Measurements from ENCODE around the gene MAP2K3. TPM values are rescaled to one million over a fixed set of nuclear protein-coding genes. Genes with fewer than 3 reads are reported as not detected.

Gene MAP2K3
- total and polyA plus RNA-seq, 10 of the 15 experiments (the other 5 are each of a cell fraction or from before 2014, with no cell fraction given), result 0.71 to 39.4 (median 18.6) TPM

DNA sequence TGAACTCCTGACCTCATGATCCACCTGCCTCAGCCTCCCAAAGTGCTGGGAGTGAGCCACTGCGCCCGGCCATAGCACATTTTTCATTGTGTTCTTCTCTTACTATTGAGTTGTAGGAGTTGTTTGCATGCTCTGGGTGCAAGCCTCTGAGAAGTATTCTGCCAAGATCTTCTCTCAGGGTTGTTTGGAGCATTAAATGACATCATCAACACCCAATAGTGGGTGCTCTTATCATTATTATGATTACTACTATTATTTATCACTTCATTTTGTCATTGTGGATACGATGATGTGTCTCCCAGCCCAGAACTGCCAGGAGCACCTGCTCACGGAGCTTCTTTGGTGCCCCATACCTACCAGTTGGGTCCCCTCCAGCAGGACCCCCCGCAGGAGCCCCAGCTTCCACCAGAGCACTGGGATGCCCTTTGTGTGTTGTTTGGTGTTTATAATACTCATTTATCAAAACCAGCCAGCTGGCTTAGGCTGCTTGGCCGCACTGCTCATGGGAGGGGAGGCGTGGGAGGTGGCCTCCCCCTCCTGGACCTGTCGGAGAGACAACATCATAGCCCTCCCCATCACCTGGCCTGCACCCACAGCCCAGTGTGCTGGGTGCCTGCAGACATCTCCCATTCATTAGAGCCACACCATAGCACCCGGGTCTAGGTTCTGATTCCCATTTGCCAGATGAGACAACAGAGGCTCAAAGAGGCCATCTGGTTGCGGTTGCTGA is 12.9 kb upstream of the MAP2K3 start:
- H3K9me3 ChIP-seq (replicated peaks; ENCODE audit: control insufficient read depth, insufficient read depth, low read length), result no peaks in the 10 kb centered on the region
- intact Hi-C loops (cut with micrococcal nuclease; ENCODE audit: unreplicated experiment), result no loop called here
- peaks cover 17% of the 10 kb centered on the region for H3K4me1 ChIP-seq (ENCODE audit: control insufficient read depth, insufficient read depth, low read length)
- H3K36me3 ChIP-seq (ENCODE audit: control insufficient read depth in 2 of 2, insufficient read depth in 2 of 2, low read length in 1 of 2), result no peaks in the 10 kb centered on the region
- WGBS (ENCODE audit: insufficient coverage, insufficient replicate concordance, low lambda C conversion rate, missing lambda C conversion rate), result 70% methylated on average over 10 of the region's 10 CpGs
- no peaks in the 10 kb centered on the region for H4K20me1 ChIP-seq (ENCODE audit: control insufficient read depth, insufficient read depth)
- FAIRE-seq, result no peak
- ChIA-PET POLR2A (no interaction called here), SMC1A (ENCODE audit: uncharacterized antibody, unreplicated experiment) (no interaction called here), CTCF (no interaction called here), RAD21 (ENCODE audit: unreplicated experiment) (no interaction called here)
- no peaks in the 10 kb centered on the region for H3K79me2 ChIP-seq (ENCODE audit: control insufficient read depth, insufficient read depth, low read length)
- no peak for ATAC-seq
- H2AFZ ChIP-seq (ENCODE audit: control insufficient read depth, low read depth, low read length), result no peak overlapping the region
- BruUV-seq (replicated peaks), result no TSS peak
- no peak overlapping the region for H3K27ac ChIP-seq (ENCODE audit: control insufficient read depth, insufficient read depth)
- TF ChIP-seq, protein P1, sequence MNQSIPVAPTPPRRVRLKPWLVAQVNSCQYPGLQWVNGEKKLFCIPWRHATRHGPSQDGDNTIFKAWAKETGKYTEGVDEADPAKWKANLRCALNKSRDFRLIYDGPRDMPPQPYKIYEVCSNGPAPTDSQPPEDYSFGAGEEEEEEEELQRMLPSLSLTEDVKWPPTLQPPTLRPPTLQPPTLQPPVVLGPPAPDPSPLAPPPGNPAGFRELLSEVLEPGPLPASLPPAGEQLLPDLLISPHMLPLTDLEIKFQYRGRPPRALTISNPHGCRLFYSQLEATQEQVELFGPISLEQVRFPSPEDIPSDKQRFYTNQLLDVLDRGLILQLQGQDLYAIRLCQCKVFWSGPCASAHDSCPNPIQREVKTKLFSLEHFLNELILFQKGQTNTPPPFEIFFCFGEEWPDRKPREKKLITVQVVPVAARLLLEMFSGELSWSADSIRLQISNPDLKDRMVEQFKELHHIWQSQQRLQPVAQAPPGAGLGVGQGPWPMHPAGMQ (IDR thresholded peaks at IDR 0.05; ENCODE audit: borderline replicate concordance), result no peak
- TF ChIP-seq EP300 (IDR thresholded peaks at IDR 0.05; ENCODE audit: borderline replicate concordance in 1 of 2, control insufficient read depth in 1 of 2, low read depth in 2 of 2, low read length in 2 of 2), result no peak
- no peak for TF ChIP-seq SUPT20H (IDR thresholded peaks at IDR 0.05; ENCODE audit: borderline replicate concordance, control insufficient read depth, low read depth, low read length)
- no peak for TF ChIP-seq KLF5 (IDR thresholded peaks at IDR 0.05; ENCODE audit: partially characterized antibody)
- no peak for TF ChIP-seq PAX5 (IDR thresholded peaks at IDR 0.05; ENCODE audit: borderline replicate concordance, low read depth, low read length)
- no peak for TF ChIP-seq ELK1 (IDR thresholded peaks at IDR 0.05; ENCODE audit: low read depth, low read length)
- no peak for TF ChIP-seq CBX5 (IDR thresholded peaks at IDR 0.05; ENCODE audit: low read depth)
- no peak for TF ChIP-seq TCF12 (IDR thresholded peaks at IDR 0.05; ENCODE audit: low read depth, low read length)
- TF ChIP-seq RFX5 (IDR thresholded peaks at IDR 0.05; ENCODE audit: low read depth, low read length), result no peak
- TF ChIP-seq, protein P2, sequence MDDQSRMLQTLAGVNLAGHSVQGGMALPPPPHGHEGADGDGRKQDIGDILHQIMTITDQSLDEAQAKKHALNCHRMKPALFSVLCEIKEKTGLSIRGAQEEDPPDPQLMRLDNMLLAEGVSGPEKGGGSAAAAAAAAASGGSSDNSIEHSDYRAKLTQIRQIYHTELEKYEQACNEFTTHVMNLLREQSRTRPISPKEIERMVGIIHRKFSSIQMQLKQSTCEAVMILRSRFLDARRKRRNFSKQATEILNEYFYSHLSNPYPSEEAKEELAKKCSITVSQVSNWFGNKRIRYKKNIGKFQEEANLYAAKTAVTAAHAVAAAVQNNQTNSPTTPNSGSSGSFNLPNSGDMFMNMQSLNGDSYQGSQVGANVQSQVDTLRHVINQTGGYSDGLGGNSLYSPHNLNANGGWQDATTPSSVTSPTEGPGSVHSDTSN (IDR thresholded peaks at IDR 0.05; ENCODE audit: insufficient replicate concordance, low read depth, low read length), result no peak
- no peak for TF ChIP-seq PML (IDR thresholded peaks at IDR 0.05; ENCODE audit: low read length)
- TF ChIP-seq GABPA (IDR thresholded peaks at IDR 0.05; ENCODE audit: low read depth), result no peak
- TF ChIP-seq SREBF2 (IDR thresholded peaks at IDR 0.05; ENCODE audit: low read length), result no peak
- TF ChIP-seq RCOR1 (conservative IDR thresholded peaks at IDR 0.05; ENCODE audit: low read depth, low read length), result no peak
- TF ChIP-seq SIX5 (IDR thresholded peaks at IDR 0.05; ENCODE audit: low read depth, low read length, severe bottlenecking), result no peak
- TF ChIP-seq BACH1 (IDR thresholded peaks at IDR 0.05; ENCODE audit: borderline replicate concordance), result no peak
- TF ChIP-seq, protein P3, sequence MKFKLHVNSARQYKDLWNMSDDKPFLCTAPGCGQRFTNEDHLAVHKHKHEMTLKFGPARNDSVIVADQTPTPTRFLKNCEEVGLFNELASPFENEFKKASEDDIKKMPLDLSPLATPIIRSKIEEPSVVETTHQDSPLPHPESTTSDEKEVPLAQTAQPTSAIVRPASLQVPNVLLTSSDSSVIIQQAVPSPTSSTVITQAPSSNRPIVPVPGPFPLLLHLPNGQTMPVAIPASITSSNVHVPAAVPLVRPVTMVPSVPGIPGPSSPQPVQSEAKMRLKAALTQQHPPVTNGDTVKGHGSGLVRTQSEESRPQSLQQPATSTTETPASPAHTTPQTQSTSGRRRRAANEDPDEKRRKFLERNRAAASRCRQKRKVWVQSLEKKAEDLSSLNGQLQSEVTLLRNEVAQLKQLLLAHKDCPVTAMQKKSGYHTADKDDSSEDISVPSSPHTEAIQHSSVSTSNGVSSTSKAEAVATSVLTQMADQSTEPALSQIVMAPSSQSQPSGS (IDR thresholded peaks at IDR 0.05; ENCODE audit: low read length), result no peak
- no peak overlapping the region for H3K4me3 ChIP-seq
- no peak overlapping the region for H3K9ac ChIP-seq (ENCODE audit: control insufficient read depth, insufficient read depth, low read length)
- no peak overlapping the region for H3K4me2 ChIP-seq (ENCODE audit: control insufficient read depth, insufficient read depth)
- peaks cover 0 to 4% of the 10 kb centered on the region in 2 experiments; a peak in 2 of 4 replicates for H3K27me3 ChIP-seq (replicated peaks in 1 of 2; ENCODE audit: control insufficient read depth in 2 of 2, insufficient read depth in 2 of 2, low read length in 1 of 2)
- no peak for DNase-seq (ENCODE audit: low read depth, low spot score)
- in situ Hi-C loops (cut with MboI), result loop anchor here (10.0 kb wide), 2 partner anchors 53 to 243 kb away; no protein-coding TSS in a partner anchor
